Raji (cell line): ENCODE data around the gene ARMC6.
A peak's percentile ranks its signal among the peaks of the same experiment; 100 is the strongest.

Source experiments
- POLR2A ChIP-seq: IDR thresholded peaks from 2 replicates; pipeline ENCODE4 v1.6.1; 2011; ENCODE audit warnings: low read depth, low read length, control low read depth; ENCODE audit not compliant: insufficient read depth

Gene ARMC6

DNA sequence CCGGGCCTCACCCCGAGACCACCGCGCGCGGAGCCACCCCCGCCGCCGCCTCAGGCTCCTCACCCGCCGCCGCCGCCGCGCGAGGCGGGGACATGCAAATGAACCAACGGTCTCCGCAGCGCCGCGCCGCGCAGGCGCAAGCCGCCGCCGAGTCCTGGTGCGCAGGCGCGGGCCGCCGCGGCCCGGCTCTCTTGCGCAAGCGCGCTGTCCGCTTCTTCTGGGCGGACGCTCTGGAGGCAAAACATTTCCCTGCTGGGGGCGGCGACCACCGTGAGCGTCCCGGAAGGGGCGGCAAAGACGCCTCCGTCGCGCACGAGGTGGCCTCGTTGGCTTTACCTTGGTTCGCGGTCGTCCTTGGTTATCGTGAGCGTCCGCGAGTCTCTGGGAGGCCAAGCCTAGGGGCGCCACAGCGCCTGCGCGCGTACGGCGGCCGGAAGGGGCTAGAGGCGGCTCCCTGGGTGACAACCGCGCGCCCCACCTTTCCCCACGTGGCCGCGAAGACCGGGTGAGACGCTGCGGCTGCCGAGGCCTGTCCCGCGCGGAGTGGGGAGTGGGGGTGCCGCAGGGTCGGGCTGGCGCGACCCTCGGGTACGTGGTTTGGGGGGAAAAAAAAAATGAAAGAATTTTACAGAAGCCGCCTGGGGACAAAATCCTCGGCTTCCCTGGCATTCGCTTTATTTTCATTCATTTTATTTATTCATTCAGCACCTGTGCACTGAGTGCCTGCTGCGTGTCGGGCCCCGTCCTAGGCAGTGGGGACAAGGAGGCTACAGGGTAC is at the start of gene ARMC6, which contains the start of gene SUGP2:
ARMC6 (plus strand) TSS at position 178 of the 778 bp plus-strand sequence. CDS start 607 bp downstream, outside the sequence.
SUGP2 (minus strand) TSS at position 92 of the 778 bp plus-strand sequence. CDS start 2,446 bp downstream, outside the sequence.
- peak; percentile 65 for TF ChIP-seq POLR2A

DNA sequence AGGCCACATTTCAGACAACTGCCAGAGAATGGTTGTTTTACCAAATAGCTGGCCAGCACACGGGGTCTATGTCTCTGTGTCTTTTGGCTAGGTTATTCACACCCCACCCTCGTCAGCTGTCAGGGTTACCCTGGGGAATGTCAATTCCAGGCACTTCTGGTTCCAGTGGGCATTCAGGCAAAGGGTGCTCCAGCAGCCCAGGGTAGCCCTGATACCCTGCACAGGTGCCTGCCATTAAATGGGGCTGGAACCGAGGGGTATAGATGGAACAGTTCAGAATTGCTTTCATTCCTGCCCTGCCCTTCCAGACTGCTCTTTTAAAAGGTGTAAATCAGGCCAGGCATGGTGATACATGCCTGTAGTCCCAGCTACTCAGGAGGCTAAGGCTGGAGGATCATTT is 49.2 kb upstream of the ARMC6 start:
- TF ChIP-seq POLR2A = no peak

DNA sequence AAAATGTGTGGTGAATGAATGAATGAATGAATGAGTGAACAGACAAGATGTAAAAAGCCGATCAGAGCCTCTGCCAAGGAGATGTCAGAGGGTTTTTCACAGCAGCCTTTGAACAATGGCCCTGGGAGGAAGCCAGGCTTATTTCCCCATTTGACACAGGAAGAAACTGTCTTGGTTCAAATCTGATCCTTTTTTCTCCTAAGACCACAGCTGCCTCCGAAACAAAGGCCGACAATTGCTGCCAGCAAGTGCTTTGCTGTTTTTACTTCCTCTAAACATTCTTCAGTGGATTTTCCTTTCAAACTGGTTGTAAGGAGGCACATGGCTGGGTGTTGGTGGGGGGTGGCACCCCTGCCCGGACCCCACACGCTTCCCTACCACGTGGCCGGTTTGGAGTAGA is 48.1 kb upstream of the ARMC6 start:
- no peak for TF ChIP-seq POLR2A

DNA sequence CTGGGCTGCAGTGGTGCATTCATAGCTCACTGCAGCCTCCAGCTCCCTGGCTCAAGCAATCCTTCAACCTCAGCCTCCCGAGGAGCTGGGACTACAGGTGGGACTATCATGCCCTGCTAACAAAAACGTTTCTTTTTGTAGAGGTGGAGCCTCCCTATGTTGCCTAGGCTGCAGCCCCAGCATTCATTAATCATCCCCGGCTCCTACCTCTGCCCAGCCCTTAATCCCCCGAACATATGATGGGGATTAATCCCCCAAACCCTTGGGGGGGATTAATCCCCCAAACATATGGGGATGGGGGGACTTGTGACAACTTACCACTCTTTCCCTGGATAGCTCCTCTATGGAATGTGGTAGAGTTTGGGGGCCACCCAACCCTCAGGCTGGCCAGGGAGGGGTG is 45.9 kb upstream of the ARMC6 start:
- no peak for TF ChIP-seq POLR2A

- no peak for TF ChIP-seq POLR2A
These were observed 44.1 kb upstream of the ARMC6 start for GRCh38 chr19:18989316-18989715.

DNA sequence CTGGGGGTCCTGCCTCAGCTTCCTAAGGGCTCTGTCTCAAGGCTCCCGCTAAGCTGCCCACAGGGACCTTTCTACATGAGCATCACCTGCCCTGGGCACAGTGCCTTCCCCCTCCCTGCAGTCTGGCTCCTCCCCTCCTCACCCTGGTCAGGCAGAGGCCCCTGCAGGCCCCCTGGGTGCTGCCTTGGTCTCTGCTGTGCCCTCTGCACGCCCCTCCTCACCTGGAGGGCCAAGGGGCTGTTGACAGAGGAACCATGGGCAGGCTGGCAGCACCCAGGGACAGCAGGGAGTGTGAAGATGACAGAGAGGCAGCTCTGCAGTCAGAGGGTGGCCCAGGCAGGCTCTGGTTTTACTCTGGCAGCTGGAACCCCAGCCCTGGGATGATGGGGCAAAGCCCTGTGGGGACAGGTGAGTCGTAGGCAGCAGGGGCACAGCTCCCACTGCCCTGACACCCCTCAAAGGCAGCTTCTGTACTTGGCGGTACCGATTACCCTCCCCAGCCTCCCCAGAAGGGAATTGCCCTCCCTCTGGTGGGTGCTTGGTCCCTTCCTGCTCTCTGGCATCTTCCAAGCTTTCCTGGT is 43.2 kb upstream of the ARMC6 start:
- no peak for TF ChIP-seq POLR2A

- no peak for TF ChIP-seq POLR2A
These were observed 42.4 kb upstream of the ARMC6 start for GRCh38 chr19:18991006-18991405.

- TF ChIP-seq POLR2A = no peak
These were observed 41.9 kb upstream of the ARMC6 start for GRCh38 chr19:18991468-18991867.

GRCh38 chr19:18992696-18993095 is 40.7 kb upstream of the ARMC6 start:
- no peak for TF ChIP-seq POLR2A

DNA sequence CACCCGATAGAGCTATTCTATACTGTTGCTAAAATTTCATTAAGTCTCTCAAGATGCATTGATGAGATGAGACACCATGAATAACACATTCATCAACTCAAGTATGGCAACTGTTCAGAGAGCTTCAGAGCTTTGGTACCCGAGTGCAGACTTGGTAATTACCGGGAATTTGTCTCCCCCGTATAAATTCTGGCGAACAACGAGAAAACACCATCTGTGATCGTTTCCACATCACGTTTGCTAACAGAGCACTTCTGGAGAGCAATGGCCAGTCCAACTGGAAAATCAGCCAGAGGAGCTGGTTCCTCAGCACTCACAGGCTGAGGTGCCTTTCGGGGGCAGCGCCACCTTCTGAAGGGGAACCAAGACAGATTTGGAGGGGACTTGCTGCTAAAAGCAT is 40.3 kb upstream of the ARMC6 start:
- no peak for TF ChIP-seq POLR2A

DNA sequence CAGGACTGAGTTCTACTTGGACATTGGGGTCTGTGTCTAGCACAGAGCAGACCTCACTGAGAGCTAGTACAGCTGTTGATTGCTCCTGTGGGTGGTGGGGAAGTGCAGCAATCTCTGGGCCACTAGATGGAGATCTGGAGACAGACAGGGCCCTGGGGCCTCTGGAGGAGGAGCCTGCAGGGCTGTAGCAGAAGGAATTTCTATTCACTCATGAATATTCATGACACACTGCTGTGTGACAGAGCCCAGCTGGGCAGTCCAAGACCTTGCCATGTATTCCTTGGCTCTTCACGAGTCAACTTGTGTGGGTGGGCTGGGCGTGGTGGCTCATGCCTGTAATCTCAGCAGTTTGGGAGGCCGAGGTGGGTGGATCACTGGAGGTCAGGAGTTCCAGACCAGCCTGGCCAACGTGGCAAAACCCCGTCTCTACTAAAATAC is 37.6 kb upstream of the ARMC6 start:
- TF ChIP-seq POLR2A = no peak

DNA sequence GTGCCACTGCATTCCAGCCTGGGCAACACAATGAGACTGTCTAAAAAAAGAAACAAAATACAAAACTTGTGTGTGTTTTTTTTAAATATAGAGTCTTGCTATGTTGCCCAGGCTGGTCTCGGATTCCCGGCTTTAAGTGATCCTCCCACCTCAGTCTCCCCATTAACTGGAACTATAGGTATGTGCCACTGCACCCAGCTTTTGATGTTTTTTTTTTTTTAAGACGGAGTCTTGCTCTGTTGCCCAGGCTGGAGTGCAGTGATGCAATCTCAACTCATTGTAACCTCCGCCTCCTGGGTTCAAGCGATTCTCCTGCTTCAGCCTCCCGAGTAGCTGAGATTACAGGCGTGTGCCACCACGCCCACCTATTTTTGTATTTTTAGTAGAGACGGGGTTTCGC is 37.1 kb upstream of the ARMC6 start:
- TF ChIP-seq POLR2A = no peak

- no peak for TF ChIP-seq POLR2A
These were observed 36.5 kb upstream of the ARMC6 start for GRCh38 chr19:18996796-18997394.

DNA sequence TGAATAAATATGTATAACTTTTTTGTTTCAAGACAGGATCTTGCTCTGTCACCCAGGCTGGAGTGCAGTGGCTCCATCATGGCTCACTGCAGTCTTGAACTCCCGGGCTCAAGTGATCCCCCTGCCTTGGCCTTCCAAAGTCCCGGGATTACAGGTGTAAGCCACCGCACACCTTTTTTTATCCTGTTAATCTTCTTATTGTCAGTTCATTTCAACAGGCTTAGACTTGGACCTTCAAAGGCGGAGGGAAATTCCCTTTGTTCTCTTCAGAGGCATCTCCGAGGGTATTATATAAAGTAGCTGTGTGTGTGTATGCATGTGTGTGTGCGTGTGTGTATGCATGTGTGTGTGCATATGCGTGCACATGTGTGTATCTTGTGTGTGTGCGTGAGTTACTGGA is 35.1 kb upstream of the ARMC6 start:
- no peak for TF ChIP-seq POLR2A

DNA sequence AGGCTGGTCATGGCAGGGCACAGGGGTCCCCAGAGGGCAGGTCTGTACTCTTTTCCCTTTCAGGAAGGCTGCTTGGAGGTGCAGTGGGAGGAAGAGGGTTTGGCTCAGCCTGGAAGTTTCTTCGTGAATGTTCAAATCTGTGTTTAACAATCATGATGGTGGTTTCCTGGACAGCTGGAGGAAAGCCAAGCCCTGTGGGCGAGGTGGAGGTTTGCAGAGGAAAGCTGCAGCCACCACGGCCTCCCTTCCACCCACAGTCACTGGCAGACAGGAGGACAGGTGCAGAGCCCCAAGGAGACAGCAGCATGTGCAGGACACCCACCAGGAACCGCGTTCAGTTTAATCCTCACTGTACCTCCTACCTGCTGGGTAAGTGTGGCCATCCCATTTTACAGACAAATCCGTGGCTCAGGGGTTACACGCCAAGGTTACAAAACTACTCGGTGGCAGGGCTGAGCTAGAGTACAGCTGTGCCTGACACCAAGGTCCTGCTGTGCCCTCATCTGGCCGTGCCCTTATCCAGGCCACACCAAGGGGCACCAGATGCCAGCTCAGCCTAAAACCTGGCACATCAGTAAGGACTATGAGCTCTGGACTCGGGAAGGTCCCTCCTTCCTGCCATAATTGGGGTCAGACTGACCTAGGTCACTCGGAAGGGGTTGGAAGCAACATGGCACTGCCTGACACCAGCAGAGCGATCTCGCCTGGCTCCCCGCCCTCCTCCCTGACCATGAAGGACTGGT is 34.2 kb upstream of the ARMC6 start:
- TF ChIP-seq POLR2A = no peak
